SU-DHL-6 (cell line): ENCODE data around the gene ADGRF5.

Experiments
- H2AFZ ChIP-seq: fragments of 200-600 bp; sonication (generic); 2 replicates; pipeline ENCODE4 v1.6.1; 2014; ENCODE audit warnings: low read depth, mild to moderate bottlenecking, moderate library complexity, mixed read lengths, antibody characterized with exemption, low read length; ENCODE audit not compliant: severe bottlenecking
- H3F3A ChIP-seq: fragments of 200-600 bp; shearing (Covaris generic); 2 replicates; pipeline ENCODE4 v1.6.0; 2016; ENCODE audit warnings: antibody characterized with exemption, mild to moderate bottlenecking; ENCODE audit not compliant: insufficient read depth
- H3K27ac ChIP-seq: fragments of 200-600 bp; sonication (generic); 2 replicates; pipeline ENCODE4 v1.5.1; 2016; ENCODE audit warnings: low read depth, mild to moderate bottlenecking, low read length, moderate library complexity, mixed read lengths
- H3K27me3 ChIP-seq: fragments of 200-600 bp; sonication (generic), shearing (Covaris generic); 2 replicates; pipeline ENCODE4 v1.6.0; 2014; ENCODE audit warnings: mild to moderate bottlenecking, low read length
- H3K36me3 ChIP-seq: fragments of 200-600 bp; sonication (generic); 2 replicates; pipeline ENCODE4 v1.6.1; 2014; ENCODE audit warnings: mild to moderate bottlenecking, low read length, mixed read lengths
- H3K4me2 ChIP-seq: fragments of 300-600, 200-600 bp; shearing (Covaris generic), sonication (generic); 2 replicates; pipeline ENCODE4 v1.6.0; 2014; ENCODE audit warnings: low read length, low read depth, mild to moderate bottlenecking; ENCODE audit not compliant: poor library complexity, severe bottlenecking
- H3K4me3 ChIP-seq: fragments of 200-600 bp; sonication (generic); 2 replicates; pipeline ENCODE4 v1.5.1; 2014; ENCODE audit warnings: antibody characterized with exemption, low read length, mild to moderate bottlenecking, mixed read lengths; ENCODE audit not compliant: insufficient read depth, poor library complexity, severe bottlenecking
- H3K79me2 ChIP-seq: fragments of 200-600 bp; sonication (generic); 2 replicates; pipeline ENCODE4 v1.6.1; 2014; ENCODE audit warnings: mild to moderate bottlenecking, low read length, moderate library complexity; ENCODE audit not compliant: insufficient read depth
- H3K9ac ChIP-seq: fragments of 200-600 bp; sonication (generic); 2 replicates; pipeline ENCODE4 v1.7.0; 2014; ENCODE audit warnings: mild to moderate bottlenecking, low read length
- H3K9me2 ChIP-seq: fragments of 200-600 bp; sonication (generic); replicated peaks from 2 replicates; pipeline ENCODE4 v1.6.1; 2014; ENCODE audit warnings: low read length; ENCODE audit not compliant: insufficient read depth
- H3K9me3 ChIP-seq: fragments of 200-600 bp; sonication (generic); 2 replicates; pipeline ENCODE4 v1.6.1; 2014; ENCODE audit warnings: low read length, mixed read lengths; ENCODE audit not compliant: insufficient read depth
- H4K20me1 ChIP-seq: fragments of 200-600 bp; sonication (generic); 2 replicates; pipeline ENCODE4 v1.6.1; 2014; ENCODE audit warnings: low read depth, mild to moderate bottlenecking, antibody characterized with exemption, low read length, moderate library complexity, mixed read lengths
- CTCF ChIP-seq: fragments of 200-600 bp; sonication (generic); IDR thresholded peaks from one replicate; pipeline ENCODE4 v1.5.1; 2017; ENCODE audit warnings: antibody characterized with exemption, mild to moderate bottlenecking, low read length, moderate library complexity; ENCODE audit not compliant: insufficient read depth, poor library complexity, severe bottlenecking
- EZH2phosphoT487 ChIP-seq: fragments of 200-600 bp; sonication (generic), shearing (Covaris generic); conservative IDR thresholded peaks from 2 replicates; pipeline ENCODE4 v1.6.1; 2018; ENCODE audit warnings: mild to moderate bottlenecking, antibody characterized with exemption, low read length, moderate library complexity, mixed read lengths

The ADGRF5 gene

GRCh38 chr6:46964716-46965519 is 43.2 kb upstream of the ADGRF5 start:
- H3K9me2 ChIP-seq: no peaks in the 10 kb centered on the region
- no peaks in the 10 kb centered on the region for H3F3A ChIP-seq
- H3K9me3 ChIP-seq: no peaks in the 10 kb centered on the region
- no peaks in the 10 kb centered on the region for H3K27me3 ChIP-seq
- no peaks in the 10 kb centered on the region for H3K79me2 ChIP-seq
- H3K36me3 ChIP-seq: no peaks in the 10 kb centered on the region
- no peak overlapping the region for H3K27ac ChIP-seq
- no peak overlapping the region for H3K4me3 ChIP-seq
- H3K4me2 ChIP-seq: no peak overlapping the region
- no peak overlapping the region for H2AFZ ChIP-seq
- H4K20me1 ChIP-seq: no peaks in the 10 kb centered on the region; the same call in 1 of the 2 replicates
- no peak for TF ChIP-seq CTCF
- TF ChIP-seq EZH2phosphoT487: no peak
- no peak overlapping the region for H3K9ac ChIP-seq

- Histone ChIP-seq H3K9me3 (no peaks in the 10 kb centered on the region), H3K4me2 (no peak overlapping the region), H3K36me3 (no peaks in the 10 kb centered on the region), H3K9me2 (no peaks in the 10 kb centered on the region), H3K79me2 (no peaks in the 10 kb centered on the region), H3K27ac (no peak overlapping the region), H3F3A (no peaks in the 10 kb centered on the region), H3K27me3 (no peaks in the 10 kb centered on the region), H3K4me3 (no peak overlapping the region), H4K20me1 (no peaks in the 10 kb centered on the region; the same call in 1 of the 2 replicates), H3K9ac (no peak overlapping the region), H2AFZ (no peak overlapping the region)
- no peak for TF ChIP-seq EZH2phosphoT487
- no peak for TF ChIP-seq CTCF
These were observed 41.9 kb upstream of the ADGRF5 start for GRCh38 chr6:46963626-46964025.

- no peaks in the 10 kb centered on the region for H3K79me2 ChIP-seq
- no peaks in the 10 kb centered on the region for H3K27me3 ChIP-seq
- no peak overlapping the region for H2AFZ ChIP-seq
- TF ChIP-seq EZH2phosphoT487: no peak
- TF ChIP-seq CTCF: no peak
- no peak overlapping the region for H3K4me2 ChIP-seq
- H3F3A ChIP-seq: no peaks in the 10 kb centered on the region
- H3K27ac ChIP-seq: no peak overlapping the region
- H3K9ac ChIP-seq: no peak overlapping the region
- H3K9me2 ChIP-seq: no peaks in the 10 kb centered on the region
- H4K20me1 ChIP-seq: no peaks in the 10 kb centered on the region
- no peak overlapping the region for H3K4me3 ChIP-seq
- H3K9me3 ChIP-seq: no peaks in the 10 kb centered on the region
- H3K36me3 ChIP-seq: no peaks in the 10 kb centered on the region
These were observed 41.3 kb upstream of the ADGRF5 start for GRCh38 chr6:46963039-46963438.
